T-helper 22 cell (primary cell): Measurements from ENCODE around the gene HEPN1.

Experiments
- DNase-seq: peaks from one replicate; pipeline ENCODE4 v3.0.0-alpha.2; 2020; ENCODE audit warnings: low read depth

Gene HEPN1

DNA sequence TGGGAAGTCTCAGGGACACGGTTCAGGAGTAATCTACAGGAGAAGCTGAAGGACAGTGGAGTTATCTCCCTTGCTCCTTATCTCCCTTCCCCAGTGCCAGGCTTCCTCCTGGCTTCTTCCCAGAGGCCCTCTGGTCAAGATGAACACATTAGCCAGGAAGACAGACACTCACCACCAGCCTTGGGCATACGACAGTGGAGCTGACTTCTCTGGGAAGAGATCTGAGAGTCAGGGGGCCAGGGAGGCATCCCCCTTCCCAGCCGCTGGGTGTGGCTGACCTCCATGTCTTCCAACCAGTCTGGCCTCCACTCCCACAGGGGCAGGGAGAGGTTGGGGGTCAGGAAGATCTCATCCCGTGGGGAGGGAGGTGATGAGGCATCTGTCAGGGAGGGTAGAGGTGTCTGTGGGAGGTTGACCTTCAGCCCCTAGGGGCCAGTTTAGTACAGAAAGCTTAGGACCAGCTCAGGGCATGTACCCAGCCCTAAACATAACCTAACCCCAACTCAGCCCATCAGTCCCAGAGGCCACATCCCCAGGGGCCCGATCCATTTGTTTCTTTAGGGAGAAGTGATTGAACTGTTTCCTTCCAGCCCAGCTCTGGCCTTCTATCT lies 34.1 kb upstream of the HEPN1 start:
- no peak for DNase-seq

- DNase-seq: no peak
Observed at GRCh38 chr11:124886476-124886875, 32.6 kb upstream of the HEPN1 start.

DNA sequence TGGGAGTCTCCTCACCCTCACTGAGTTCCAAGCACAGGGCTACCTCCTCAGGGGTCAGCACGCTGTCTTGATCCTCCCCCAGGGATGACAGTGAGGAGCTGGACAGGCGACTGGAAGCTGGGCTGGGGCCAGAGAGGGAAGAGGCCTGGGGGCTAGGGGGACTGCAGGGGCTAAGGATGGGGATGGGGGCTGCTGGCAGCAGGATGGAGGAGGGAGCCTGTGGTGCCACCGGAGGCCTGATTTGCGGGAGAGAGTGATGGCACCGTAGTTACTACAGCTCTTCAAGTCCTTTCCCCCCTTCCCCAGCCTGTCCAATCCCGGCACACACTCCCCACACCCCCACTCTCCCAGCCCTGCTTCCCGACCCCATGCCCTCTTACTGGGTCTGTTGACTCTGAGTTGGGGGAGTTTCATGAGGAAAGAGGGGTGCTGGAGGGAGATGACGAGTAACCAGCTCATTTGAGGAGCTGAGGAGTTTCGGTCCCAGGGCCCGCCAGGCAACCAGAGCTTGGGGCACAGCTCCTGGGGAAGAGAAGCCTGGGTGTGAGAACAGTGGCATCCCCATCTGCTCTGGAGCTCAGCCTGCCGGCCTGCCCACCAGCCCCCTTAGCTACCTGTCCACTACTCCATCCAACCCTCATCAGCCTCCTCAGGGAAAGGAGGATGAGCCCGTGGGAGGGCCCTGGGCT lies 31.9 kb upstream of the HEPN1 start:
- no peak for DNase-seq

- DNase-seq: no peak
Observed at GRCh38 chr11:124887667-124888013, 31.4 kb upstream of the HEPN1 start.

DNA sequence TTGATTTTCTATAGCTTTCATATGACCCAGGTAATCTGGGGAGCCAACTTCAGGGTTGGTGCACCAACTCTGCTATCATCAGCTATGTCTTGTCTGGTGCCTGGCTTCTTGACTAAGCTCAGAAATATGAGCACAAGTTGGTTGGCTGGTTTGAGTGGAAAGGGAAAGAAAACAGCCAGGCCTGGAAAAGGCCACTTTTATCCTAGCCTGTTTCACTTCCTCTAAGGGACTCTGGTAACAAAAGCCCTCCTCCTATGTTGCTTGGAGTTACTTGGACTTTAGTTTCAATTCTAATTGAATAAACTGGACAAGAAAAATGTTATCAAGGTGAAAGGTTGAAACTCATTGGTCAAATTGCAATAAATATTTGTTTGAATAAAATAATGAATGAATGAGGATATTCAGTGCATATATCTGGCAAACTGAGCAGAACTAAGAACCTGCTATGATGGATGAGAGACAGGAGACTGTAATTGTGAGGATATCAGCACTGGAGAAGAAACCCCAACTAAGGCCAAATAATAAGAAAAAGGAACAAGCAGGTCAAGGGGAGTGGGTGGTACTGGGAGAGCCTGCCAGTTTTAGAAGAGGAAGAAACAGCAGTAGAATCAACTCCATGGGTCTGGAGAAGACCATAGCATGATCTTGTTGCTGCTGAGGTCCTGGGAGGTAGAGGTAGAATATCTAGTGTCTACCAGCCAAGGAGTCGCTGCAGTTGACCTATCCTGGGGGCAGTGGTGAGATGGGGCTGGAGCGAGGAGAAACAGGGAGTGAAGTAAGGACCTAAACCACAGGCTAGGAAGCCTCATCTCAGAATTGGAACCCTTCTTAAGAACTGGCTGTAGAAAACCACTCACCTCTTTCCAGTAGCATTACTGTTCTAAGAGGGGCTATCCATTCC lies 29.6 kb upstream of the HEPN1 start:
- no peak for DNase-seq

GRCh38 chr11:124890151-124890550 lies 28.9 kb upstream of the HEPN1 start:
- DNase-seq: no peak

- DNase-seq: no peak
Observed at GRCh38 chr11:124890683-124891372, 28.2 kb upstream of the HEPN1 start.

- DNase-seq: no peak
Observed at GRCh38 chr11:124891373-124891861, 27.6 kb upstream of the HEPN1 start.

DNA sequence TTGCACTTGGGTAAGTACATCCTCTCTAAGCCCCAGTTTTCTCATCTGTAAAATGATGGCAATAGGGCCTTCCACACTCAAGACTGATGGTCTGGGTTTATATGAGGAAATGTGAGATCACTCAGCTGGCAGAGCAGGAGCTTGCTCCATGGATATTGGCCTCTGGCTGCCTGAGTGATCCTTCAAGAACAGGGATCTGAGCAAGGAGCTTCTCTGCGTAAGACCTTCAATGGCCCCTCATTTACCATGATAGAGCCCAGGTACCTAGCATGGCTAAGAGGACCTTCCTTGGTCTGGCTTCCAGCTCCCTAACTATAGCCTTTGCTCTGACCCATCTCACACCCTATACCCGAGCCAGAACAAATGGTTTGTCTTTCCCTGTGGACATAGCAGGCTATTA lies 26.9 kb upstream of the HEPN1 start:
- no peak for DNase-seq

DNA sequence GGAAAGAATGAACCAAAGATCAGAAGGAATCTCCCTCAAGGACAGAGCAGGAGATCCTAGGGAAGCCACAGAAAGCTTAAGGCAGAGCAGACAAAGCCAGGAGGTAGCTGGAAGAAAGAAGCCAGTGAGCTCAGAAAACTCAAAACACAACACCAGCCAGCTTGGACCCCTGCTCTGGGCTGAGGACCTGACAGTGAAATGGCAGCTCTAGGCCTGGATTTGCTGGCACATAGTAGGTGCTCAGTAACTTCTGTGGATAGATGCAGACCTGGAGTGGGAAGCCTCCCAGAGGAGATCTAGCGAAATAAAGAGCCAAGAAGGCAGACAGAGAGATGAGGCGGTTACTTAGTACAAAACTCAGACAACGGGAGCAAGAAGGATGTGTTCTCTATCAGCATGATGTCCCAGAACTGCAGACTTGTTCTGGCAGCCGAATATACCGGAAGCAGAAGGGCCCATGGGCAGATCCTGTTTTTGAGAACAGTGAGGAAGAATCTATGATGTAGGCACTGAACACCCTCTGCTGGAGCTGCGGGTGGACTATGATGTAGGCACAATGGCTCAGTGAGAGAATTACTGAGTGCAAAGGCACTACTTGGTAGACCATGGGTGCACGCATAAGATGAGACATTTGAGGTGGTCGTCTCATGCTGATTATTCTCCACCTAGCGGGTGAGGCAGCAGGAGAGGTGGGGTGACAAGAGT lies 26.1 kb upstream of the HEPN1 start:
- DNase-seq: no peak

GRCh38 chr11:124893781-124894401 lies 25.2 kb upstream of the HEPN1 start:
- no peak for DNase-seq

GRCh38 chr11:124894606-124895430 lies 24.2 kb upstream of the HEPN1 start:
- no peak for DNase-seq

GRCh38 chr11:124895471-124895971 lies 23.5 kb upstream of the HEPN1 start:
- no peak for DNase-seq

- DNase-seq: no peak
Observed at GRCh38 chr11:124896071-124896750, 22.8 kb upstream of the HEPN1 start.

GRCh38 chr11:124896821-124897391 lies 22.1 kb upstream of the HEPN1 start:
- no peak for DNase-seq

DNA sequence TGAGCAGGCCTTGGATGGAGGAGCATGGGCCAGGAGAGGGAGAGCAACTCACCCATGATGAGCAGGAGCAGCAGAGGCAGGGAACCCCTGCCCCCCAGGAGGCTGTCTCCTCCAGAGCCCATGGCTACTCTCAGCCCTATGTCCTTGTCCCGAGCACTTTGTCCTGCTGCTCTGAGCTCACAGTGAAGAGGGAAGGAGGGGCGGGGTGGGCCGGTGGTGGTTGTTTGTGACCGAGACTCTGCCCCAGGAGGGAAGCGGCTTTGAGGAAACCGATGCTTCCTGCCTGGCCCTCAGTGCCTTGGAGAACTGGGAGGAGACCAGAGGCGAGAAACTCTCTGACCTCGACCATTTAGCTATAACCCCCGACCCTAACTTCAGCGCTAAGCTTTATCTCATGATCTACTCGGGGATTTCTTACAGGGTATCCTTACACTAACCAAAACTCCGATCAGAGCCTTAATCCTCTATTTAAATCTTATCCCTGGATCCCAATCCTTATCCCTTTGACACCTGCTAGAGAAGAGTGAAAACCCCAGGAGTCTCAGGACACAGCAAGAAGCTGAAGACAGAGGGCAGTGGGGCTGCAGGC lies 21.3 kb upstream of the HEPN1 start, which contains the start of gene ROBO4:
Gene ROBO4 (minus strand): TSS at position 192 of the 589 bp plus-strand sequence. CDS start 70 bp downstream, at position 122.
- DNase-seq: no peak

DNA sequence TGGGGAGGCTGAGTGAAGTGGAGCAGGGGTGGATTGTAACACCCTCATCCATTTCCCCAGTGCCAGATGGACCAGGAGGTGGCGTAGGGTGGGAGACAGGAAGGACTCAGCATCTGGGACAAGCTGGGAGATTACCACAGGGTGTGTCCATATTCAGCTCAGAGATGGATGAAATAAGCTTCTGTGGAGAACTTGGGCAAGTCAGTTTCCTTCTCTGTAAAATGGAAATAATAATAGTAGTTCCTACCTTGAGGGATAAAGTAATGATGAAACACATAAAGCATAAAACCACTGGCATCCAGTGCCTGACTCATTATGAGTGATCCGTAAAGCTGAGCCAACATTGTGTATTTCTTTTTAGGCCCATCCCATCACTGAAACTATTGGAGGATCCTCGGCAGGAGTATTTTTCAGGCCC lies 20.8 kb upstream of the HEPN1 start:
- no peak for DNase-seq

DNA sequence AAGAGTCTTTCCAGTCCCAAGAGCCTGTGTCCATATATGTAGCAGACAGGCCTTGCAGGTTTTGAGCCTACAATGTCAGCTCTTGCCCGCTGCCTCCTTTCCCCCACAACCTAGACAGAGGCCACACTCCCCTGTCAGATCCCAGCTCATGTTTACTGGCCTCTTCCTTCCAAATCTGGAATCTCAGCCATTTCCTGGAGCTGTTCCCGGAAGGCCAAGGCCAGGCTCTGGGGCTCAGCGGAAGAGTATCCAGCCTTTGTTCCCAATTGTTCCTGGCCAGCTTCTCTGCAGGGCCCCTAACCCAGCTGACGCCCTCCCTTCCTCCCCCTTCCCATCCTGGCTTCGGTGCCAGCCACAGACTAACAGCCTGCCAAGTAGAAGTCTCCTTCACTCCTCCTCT lies 20.3 kb upstream of the HEPN1 start:
- DNase-seq: no peak
